SK-MEL-5 (cell line): ENCODE results near the gene GOLGA8J. TPM values are rescaled to one million over a fixed set of nuclear protein-coding genes. Genes with fewer than 3 reads are reported as not detected.
"Not testable (repeated sequence)": the region's sequence is repeated elsewhere in the genome, so short reads cannot be mapped to it uniquely, and the experiment has no call there.

Source experiments
- DNase-seq: peaks from one replicate; pipeline ENCODE4 v3.0.0-alpha.2; 2016; ENCODE audit warnings: low read depth, low spot score
- in situ Hi-C: cut with HindIII; loops from 2 replicates; pipeline ENCODE4 v1.10.0; 2016; ENCODE audit warnings: low sequenced_read_pairs, high pct_unique_total_duplicates, low pct_unique_long_range_greater_than_20kb
- small RNA-seq, 2 experiments: library from RNA; depleted of rRNA; stranded (forward); fragments of <200 nt; gene quantifications; one replicate each; pipeline ENCODE3, GENCODE V24; 2014
- total RNA-seq: library from RNA; depleted of rRNA; stranded (reverse); fragments of >200 nt; shearing (Covaris generic); gene quantifications from 2 replicates; pipeline ENCODE4 v1.2.3, GENCODE V29; 2014; rRNA removed

Gene GOLGA8J
- total RNA-seq, 1 experiment from 2014 or later: 0.16 TPM

GRCh38 chr15:30065025-30065801 lies 17.5 kb upstream of the GOLGA8J start:
- DNase-seq: no peak
- in situ Hi-C loops: no loop called here

GRCh38 chr15:30068326-30068725 lies 14.4 kb upstream of the GOLGA8J start:
- DNase-seq: no peak
- in situ Hi-C loops: no loop called here

GRCh38 chr15:30072630-30073029 lies 10.1 kb upstream of the GOLGA8J start:
- no peak for DNase-seq
- in situ Hi-C loops: no loop called here

- DNase-seq: no peak
- in situ Hi-C loops: no loop called here
Measured at GRCh38 chr15:30073915-30074314, 8.8 kb upstream of the GOLGA8J start.

DNA sequence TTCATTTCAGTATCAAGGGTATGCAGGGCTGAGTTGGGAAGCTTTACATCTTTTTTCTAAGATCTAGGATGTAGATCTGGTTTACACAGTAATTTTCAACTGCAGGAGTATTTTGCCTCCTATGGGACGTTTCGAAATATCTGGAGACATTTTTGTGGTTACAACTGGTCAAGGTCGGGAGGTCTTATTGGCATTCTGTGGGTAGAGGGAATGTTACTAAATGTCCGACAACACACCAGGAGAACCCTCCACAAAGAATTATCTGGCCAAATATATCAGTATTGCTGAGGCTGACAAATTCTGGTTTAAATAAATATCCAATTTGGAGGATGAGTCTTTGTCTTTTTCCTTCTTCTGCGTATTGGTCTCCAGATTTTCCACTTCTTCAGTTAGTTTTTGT lies 1.9 kb upstream of the GOLGA8J start:
- in situ Hi-C loops, DNase-seq: not testable (repeated sequence)

- DNase-seq, in situ Hi-C loops: not testable (repeated sequence)
Measured at GRCh38 chr15:30097827-30098226, 15.1 kb downstream of the GOLGA8J start.

DNA sequence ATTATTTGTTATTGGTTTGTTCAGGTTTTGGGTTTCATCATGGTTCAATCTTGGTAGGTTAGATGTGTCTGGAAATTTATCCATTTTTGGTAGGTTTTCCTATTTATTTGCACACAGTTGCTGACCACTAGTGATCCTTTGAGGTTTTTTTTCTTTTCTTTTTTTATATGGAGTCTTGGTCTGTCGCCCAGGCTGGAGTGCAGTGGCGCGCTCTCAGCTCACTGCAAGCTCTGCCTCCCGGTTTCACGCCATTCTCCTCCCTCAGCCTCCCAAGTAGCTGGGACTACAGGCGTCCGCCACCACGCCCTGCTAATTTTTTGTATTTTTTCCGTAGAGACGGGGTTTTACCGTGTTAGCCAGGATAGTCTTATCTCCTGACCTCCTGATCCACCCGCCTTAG lies 20.1 kb downstream of the GOLGA8J start:
- in situ Hi-C loops: not testable (repeated sequence)

DNA sequence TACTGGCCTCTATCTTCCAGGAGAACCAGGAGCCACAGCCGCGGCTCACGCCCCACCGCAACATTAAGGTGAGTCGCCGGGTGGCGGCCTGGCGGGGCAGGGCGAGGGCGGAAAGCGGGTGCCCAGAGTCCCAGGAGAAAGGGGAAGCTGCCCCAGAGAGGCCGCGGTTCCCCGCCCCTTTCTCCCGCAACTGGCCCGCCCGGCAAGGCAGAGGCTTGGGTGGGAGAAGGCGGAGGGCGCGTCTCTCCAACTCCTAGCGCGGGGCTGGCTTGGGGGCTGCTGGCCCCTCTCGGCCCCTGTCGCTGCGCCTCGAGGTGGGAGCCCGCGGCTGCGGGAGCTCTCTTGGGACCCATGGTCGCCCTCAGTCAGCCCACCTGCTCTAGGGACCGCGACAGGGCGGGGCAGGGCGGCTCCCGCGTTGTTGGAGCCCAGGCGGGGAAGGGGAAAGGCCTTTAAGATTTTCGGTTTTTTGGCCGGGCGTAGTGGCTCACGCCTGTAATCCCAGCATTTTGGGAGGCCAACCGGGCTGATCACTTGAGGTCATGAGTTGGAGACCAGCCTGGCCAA lies 21.3 kb downstream of the GOLGA8J start:
- in situ Hi-C loops, DNase-seq: not testable (repeated sequence)

More for the DNA sequence above, 20.1 kb downstream of the GOLGA8J start:
- not testable (repeated sequence) for DNase-seq

- in situ Hi-C loops, DNase-seq: not testable (repeated sequence)
Measured at GRCh38 chr15:30110591-30110990, 27.8 kb downstream of the GOLGA8J start.

DNA sequence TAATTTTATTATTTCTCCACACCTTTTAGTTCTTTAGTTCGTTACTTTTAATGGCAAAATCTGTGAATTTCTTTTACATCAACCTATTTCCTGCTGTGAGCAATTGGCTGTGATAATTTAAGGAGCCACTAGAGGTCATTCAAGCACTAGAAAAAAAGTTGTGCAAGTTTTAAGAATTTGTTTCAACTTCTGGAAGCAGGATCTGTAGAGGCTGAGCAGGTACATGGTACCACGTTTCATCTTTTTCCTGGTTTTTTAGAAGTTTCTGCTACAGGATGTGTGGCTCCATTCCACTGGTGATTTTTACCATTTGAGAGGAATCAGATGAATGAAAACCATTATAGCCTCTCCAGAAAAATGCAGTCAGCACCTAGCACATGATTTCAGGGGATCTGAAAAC lies 47.3 kb downstream of the GOLGA8J start:
- in situ Hi-C loops: not testable (repeated sequence)
- peak; percentile 0 for DNase-seq

GRCh38 chr15:30134751-30135150 lies 52.0 kb downstream of the GOLGA8J start, which contains the start of gene GOLGA8T:
Gene GOLGA8T, plus strand, starts transcription at chr15:30135051. Its CDS starts 98 bp downstream, at chr15:30135149.
- in situ Hi-C loops, DNase-seq: not testable (repeated sequence)

Small RNA genes lying within 50 kb of the gene (small RNA-seq; reads per million reads assigned to genes)
- gene RF00096: 0 reads per million in 2 experiments
- 0 reads per million in 2 experiments for gene RN7SL673P

Other genes with a start within 250 kb of the GOLGA8J start
- not detected in 2 replicates for gene GOLGA8T, start 52.1 kb downstream of the GOLGA8J start, total RNA-seq